SK-N-SH (cell line): Measurements from ENCODE around the gene ELAVL2. TPM values are rescaled to one million over a fixed set of nuclear protein-coding genes. Genes with fewer than 3 reads are reported as not detected.

ENCODE experiments used
- CTCF ChIA-PET: fragments of 300-600, 350-600 bp; formaldehyde crosslinking; extraction: SDS; loops from one replicate; lab custom pipeline; 2021; lab: Yijun Ruan, JAX
- POLR2A ChIA-PET: fragments of 350-600 bp; sonication (Branson Sonifier 250); formaldehyde crosslinking; extraction: SDS; loops from one replicate; lab custom pipeline; 2020; ENCODE audit warnings: antibody characterized with exemption, inconsistent platforms; lab: Yijun Ruan, JAX
- DNase-seq: peaks from one replicate; pipeline ENCODE4 v3.0.0; 2012
- H2AFZ ChIP-seq: fragments of 200-600 bp; sonication (generic); 2 replicates; pipeline ENCODE4 v1.8.1; 2016; ENCODE audit warnings: antibody characterized with exemption, mild to moderate bottlenecking, low read depth
- H3F3A ChIP-seq: fragments of 200-600 bp; sonication (generic); replicated peaks from 2 replicates; pipeline ENCODE3; 2016; ENCODE audit warnings: antibody characterized with exemption, mild to moderate bottlenecking; ENCODE audit not compliant: insufficient read depth
- H3K27ac ChIP-seq, 2 experiments: fragments of 200-500 bp in 1 of 2; fragments of 200-600 bp in 1 of 2; sonication (Bioruptor generic) in 1 of 2; sonication (generic), shearing (Covaris generic) in 1 of 2; 2 replicates each; pipeline versions ENCODE4 v1.5.1 to v1.6.1; 2014 to 2016; ENCODE audit warnings: low read depth in 2 of 2, inconsistent platforms in 1 of 2, low read length in 1 of 2, mild to moderate bottlenecking in 1 of 2, mixed read lengths in 1 of 2
- H3K27me3 ChIP-seq: fragments of 200-600 bp; sonication (generic), shearing (Covaris generic); 2 replicates; pipeline ENCODE4 v1.6.1; 2016; ENCODE audit warnings: mixed run types; ENCODE audit not compliant: insufficient read depth
- H3K36me3 ChIP-seq, 2 experiments: fragments of 200-500 bp in 1 of 2; fragments of 200-600 bp in 1 of 2; sonication (Bioruptor generic) in 1 of 2; sonication (generic) in 1 of 2; replicated peaks in 1 of 2; 2 replicates each; pipeline versions ENCODE3 to v1.5.1; 2014 to 2016; ENCODE audit warnings: low read length in 1 of 2, mild to moderate bottlenecking in 1 of 2; ENCODE audit not compliant: insufficient read depth in 2 of 2, control insufficient read depth in 1 of 2
- H3K4me1 ChIP-seq, 2 experiments: fragments of 200-500 bp in 1 of 2; fragments of 200-600 bp in 1 of 2; sonication (Bioruptor generic) in 1 of 2; sonication (generic), shearing (Covaris generic) in 1 of 2; 2 replicates each; pipeline versions ENCODE4 v1.5.1 to v1.6.1; 2014 to 2016; ENCODE audit warnings: low read depth in 1 of 2, low read length in 1 of 2, mixed run types in 1 of 2; ENCODE audit not compliant: insufficient read depth in 2 of 2, control insufficient read depth in 1 of 2
- H3K4me2 ChIP-seq: fragments of 200-600 bp; sonication (generic), shearing (Covaris generic); 2 replicates; pipeline ENCODE4 v1.6.1; 2017; ENCODE audit warnings: mixed run types
- H3K4me3 ChIP-seq, 2 experiments: fragments of 200-500 bp in 1 of 2; fragments of 200-600 bp in 1 of 2; sonication (Bioruptor generic) in 1 of 2; sonication (generic), shearing (Covaris generic) in 1 of 2; 2 replicates each; pipeline versions ENCODE4 v1.5.1 to v1.8.1; 2014 to 2016; ENCODE audit warnings: low read depth in 2 of 2, inconsistent platforms in 1 of 2, low read length in 1 of 2, mild to moderate bottlenecking in 1 of 2, mixed read lengths in 1 of 2, moderate library complexity in 1 of 2
- H3K79me2 ChIP-seq: fragments of 200-600 bp; sonication (generic); 2 replicates; pipeline ENCODE4 v1.8.1; 2017; ENCODE audit warnings: mild to moderate bottlenecking; ENCODE audit not compliant: insufficient read depth
- H3K9ac ChIP-seq: fragments of 200-600 bp; sonication (generic); 2 replicates; pipeline ENCODE4 v1.6.1; 2017; ENCODE audit warnings: mixed run types
- H3K9me2 ChIP-seq: fragments of 200-600 bp; sonication (generic); 2 replicates; pipeline ENCODE4 v1.6.1; 2017; ENCODE audit warnings: mixed run types
- H3K9me3 ChIP-seq: fragments of 200-600 bp; sonication (generic); 2 replicates; pipeline ENCODE4 v1.6.1; 2017; ENCODE audit warnings: mixed run types, mild to moderate bottlenecking, moderate library complexity
- H4K20me1 ChIP-seq: fragments of 200-600 bp; sonication (generic); 2 replicates; pipeline ENCODE4 v1.6.1; 2017; ENCODE audit warnings: mild to moderate bottlenecking, mixed run types; ENCODE audit not compliant: insufficient read depth
- CHD2 ChIP-seq: fragments of 150-350 bp; IDR thresholded peaks from 2 replicates; pipeline ENCODE4 v1.6.1; 2018; ENCODE audit warnings: low read length; ENCODE audit not compliant: partially characterized antibody
- ELF1 ChIP-seq: IDR thresholded peaks from 2 replicates; pipeline ENCODE4 v1.4.0; 2012
- EP300 ChIP-seq, 2 experiments: IDR thresholded peaks; 2 replicates each; pipeline versions ENCODE4 v1.4.0 to v1.6.1; 2012; ENCODE audit warnings: borderline replicate concordance in 1 of 2, low read depth in 1 of 2, low read length in 1 of 2
- IRF3 ChIP-seq: fragments of 150-350 bp; IDR thresholded peaks from 2 replicates; pipeline ENCODE4 v1.6.1; 2016; ENCODE audit warnings: mild to moderate bottlenecking, low read depth, low read length
- JUND ChIP-seq: IDR thresholded peaks from 2 replicates; pipeline ENCODE4 v1.4.0; 2012
- MAX ChIP-seq: IDR thresholded peaks from 2 replicates; pipeline ENCODE4 v1.4.0; 2012; ENCODE audit warnings: low read depth
- MEF2A ChIP-seq: IDR thresholded peaks from 2 replicates; pipeline ENCODE4 v1.4.0; 2012; ENCODE audit warnings: low read depth, borderline replicate concordance
- MXI1 ChIP-seq: IDR thresholded peaks from 2 replicates; pipeline ENCODE4 v1.6.1; 2012; ENCODE audit warnings: mild to moderate bottlenecking, low read depth, low read length, improper control_type of control experiment
- NFIC ChIP-seq: IDR thresholded peaks from 2 replicates; pipeline ENCODE4 v1.4.0; 2012; ENCODE audit warnings: borderline replicate concordance
- POLR2AphosphoS5 ChIP-seq: IDR thresholded peaks from 2 replicates; pipeline ENCODE4 v1.6.1; 2012; ENCODE audit warnings: low read depth, low read length
- RFX5 ChIP-seq: IDR thresholded peaks from 2 replicates; pipeline ENCODE4 v1.6.1; 2012; ENCODE audit warnings: mild to moderate bottlenecking, improper control_type of control experiment, low read length
- RXRA ChIP-seq: IDR thresholded peaks from 2 replicates; pipeline ENCODE4 v1.4.0; 2012; ENCODE audit warnings: low read depth, mild to moderate bottlenecking, borderline replicate concordance
- YY1 ChIP-seq: IDR thresholded peaks from 2 replicates; pipeline ENCODE4 v1.4.0; 2012; ENCODE audit warnings: low read depth, mild to moderate bottlenecking
- ZBTB33 ChIP-seq: IDR thresholded peaks from 2 replicates; pipeline ENCODE4 v1.4.0; 2012; ENCODE audit warnings: low read depth, borderline replicate concordance
- WGBS: methylation state at CpG from one replicate; pipeline ENCODE4 v1.1.6; 2017; ENCODE audit warnings: low lambda C conversion rate; 5-methylcytosine and 5-hydroxymethylcytosine counted together
- polyA plus RNA-seq, 3 experiments: library from polyadenylated mRNA; depleted of rRNA; stranded (reverse); fragments of >200 nt; gene quantifications; 2 replicates each; pipeline ENCODE4 v1.2.3, GENCODE V29; 2012
- TF ChIP-seq, protein P1 (sequence below): IDR thresholded peaks from 2 replicates; pipeline ENCODE4 v1.4.0; 2012; ENCODE audit warnings: low read depth, borderline replicate concordance
- TF ChIP-seq, protein P2 (sequence below): IDR thresholded peaks from 2 replicates; pipeline ENCODE4; 2012

Gene ELAVL2
- polyA plus RNA-seq, 1 of the 3 experiments (the other 2 are of a cell fraction) = 0.15 TPM

DNA sequence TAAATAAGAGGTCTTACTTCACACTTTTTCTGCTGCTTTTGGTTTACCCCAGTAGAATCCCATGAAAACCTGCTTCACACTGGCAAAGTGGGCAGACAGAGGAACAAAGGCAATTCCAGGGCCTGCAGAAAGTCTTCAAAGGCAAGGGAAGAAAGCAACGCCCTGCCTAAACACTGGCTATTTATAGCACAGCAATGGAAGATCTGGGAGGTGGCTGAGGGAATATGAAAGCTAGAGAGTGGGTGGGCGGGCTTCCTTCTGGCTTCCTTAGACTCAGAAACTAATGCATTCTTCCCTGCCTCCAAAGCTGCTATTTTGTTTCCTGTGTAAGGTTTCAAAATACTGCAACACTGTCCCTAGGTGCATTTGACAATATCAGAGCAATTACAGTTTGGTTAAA lies 46.8 kb downstream of the ELAVL2 start:
- Histone ChIP-seq H3K4me1 (peaks cover 0 to 9% of the 10 kb centered on the region in 2 experiments; a peak in 1 of 4 replicates), H3K27me3 (no peaks in the 10 kb centered on the region), H3K36me3 (no peaks in the 10 kb centered on the region), H4K20me1 (no peaks in the 10 kb centered on the region), H2AFZ (no peak overlapping the region), H3K4me2 (no peak overlapping the region), H3K4me3 (no peak overlapping the region), H3K79me2 (no peaks in the 10 kb centered on the region), H3K9ac (no peak overlapping the region), H3K27ac (no peak overlapping the region), H3K9me3 (no peaks in the 10 kb centered on the region), H3K9me2 (no peaks in the 10 kb centered on the region), H3F3A (no peaks in the 10 kb centered on the region)
- ChIA-PET CTCF (no interaction called here), POLR2A (no interaction called here)
- no peak for DNase-seq
- TF ChIP-seq, protein P1, sequence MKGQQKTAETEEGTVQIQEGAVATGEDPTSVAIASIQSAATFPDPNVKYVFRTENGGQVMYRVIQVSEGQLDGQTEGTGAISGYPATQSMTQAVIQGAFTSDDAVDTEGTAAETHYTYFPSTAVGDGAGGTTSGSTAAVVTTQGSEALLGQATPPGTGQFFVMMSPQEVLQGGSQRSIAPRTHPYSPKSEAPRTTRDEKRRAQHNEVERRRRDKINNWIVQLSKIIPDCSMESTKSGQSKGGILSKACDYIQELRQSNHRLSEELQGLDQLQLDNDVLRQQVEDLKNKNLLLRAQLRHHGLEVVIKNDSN = no peak
- TF ChIP-seq EP300 (IDR thresholded peaks at IDR 0.05; ENCODE audit: borderline replicate concordance in 1 of 2, low read depth in 1 of 2, low read length in 1 of 2) (no peak), RFX5 (no peak), RXRA (no peak), IRF3 (no peak), MXI1 (no peak), ZBTB33 (no peak), JUND (no peak), NFIC (no peak), POLR2AphosphoS5 (no peak), CHD2 (no peak), MEF2A (no peak), MAX (no peak), ELF1 (no peak), YY1 (no peak)
- TF ChIP-seq, protein P2, sequence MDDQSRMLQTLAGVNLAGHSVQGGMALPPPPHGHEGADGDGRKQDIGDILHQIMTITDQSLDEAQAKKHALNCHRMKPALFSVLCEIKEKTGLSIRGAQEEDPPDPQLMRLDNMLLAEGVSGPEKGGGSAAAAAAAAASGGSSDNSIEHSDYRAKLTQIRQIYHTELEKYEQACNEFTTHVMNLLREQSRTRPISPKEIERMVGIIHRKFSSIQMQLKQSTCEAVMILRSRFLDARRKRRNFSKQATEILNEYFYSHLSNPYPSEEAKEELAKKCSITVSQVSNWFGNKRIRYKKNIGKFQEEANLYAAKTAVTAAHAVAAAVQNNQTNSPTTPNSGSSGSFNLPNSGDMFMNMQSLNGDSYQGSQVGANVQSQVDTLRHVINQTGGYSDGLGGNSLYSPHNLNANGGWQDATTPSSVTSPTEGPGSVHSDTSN = no peak
- WGBS = 21% methylated on average over 2 of the region's 2 CpGs
